ENCODE measurements around the gene TRPC4AP.
"Not testable (repeated sequence)": the region's sequence is repeated elsewhere in the genome, so short reads cannot be mapped to it uniquely, and the experiment has no call there.

TRPC4AP gene

GRCh38 chr20:35060168-35060567 is 32.4 kb downstream of the TRPC4AP start:
- DNase-seq (ENCODE audit: low read depth in 2 of 3, low spot score in 2 of 3): no peak

GRCh38 chr20:35059612-35060011 is 33.0 kb downstream of the TRPC4AP start:
- DNase-seq (ENCODE audit: low read depth in 2 of 3, low spot score in 2 of 3): no peak

- DNase-seq (ENCODE audit: low read depth in 2 of 3, low spot score in 2 of 3): no peak
Observed at GRCh38 chr20:35059110-35059509, 33.5 kb downstream of the TRPC4AP start.

- DNase-seq (ENCODE audit: low read depth in 2 of 3, low spot score in 2 of 3): no peak
Observed at GRCh38 chr20:35055445-35056276, 36.9 kb downstream of the TRPC4AP start.

- DNase-seq (ENCODE audit: low read depth in 2 of 3, low spot score in 2 of 3): no peak
Observed at GRCh38 chr20:35054814-35055213, 37.8 kb downstream of the TRPC4AP start.

- DNase-seq (ENCODE audit: low read depth in 2 of 3, low spot score in 2 of 3): not testable (repeated sequence)
Observed at GRCh38 chr20:35052616-35053015, 40.0 kb downstream of the TRPC4AP start.

GRCh38 chr20:35049776-35050352 is 42.7 kb downstream of the TRPC4AP start:
- no peak for DNase-seq (ENCODE audit: low read depth in 2 of 3, low spot score in 2 of 3)

- DNase-seq (ENCODE audit: low read depth in 2 of 3, low spot score in 2 of 3): no peak
Observed at GRCh38 chr20:35048739-35049138, 43.9 kb downstream of the TRPC4AP start.

- no peak for DNase-seq (ENCODE audit: low read depth in 2 of 3, low spot score in 2 of 3)
Observed at GRCh38 chr20:35042268-35042667, 50.3 kb downstream of the TRPC4AP start.

- DNase-seq (ENCODE audit: low read depth in 2 of 3, low spot score in 2 of 3): no peak
Observed at GRCh38 chr20:35040646-35041045, 52.0 kb downstream of the TRPC4AP start.

- DNase-seq (ENCODE audit: low read depth in 2 of 3, low spot score in 2 of 3): no peak
Observed at GRCh38 chr20:35039846-35040489, 52.6 kb downstream of the TRPC4AP start.

GRCh38 chr20:35039146-35039545 is 53.5 kb downstream of the TRPC4AP start:
- DNase-seq (ENCODE audit: low read depth in 2 of 3, low spot score in 2 of 3): no peak

- DNase-seq (ENCODE audit: low read depth in 2 of 3, low spot score in 2 of 3): no peak
Observed at GRCh38 chr20:35034145-35034544, 58.5 kb downstream of the TRPC4AP start.

- DNase-seq (ENCODE audit: low read depth in 2 of 3, low spot score in 2 of 3): no peak
Observed at GRCh38 chr20:35030136-35030535, 62.5 kb downstream of the TRPC4AP start.

GRCh38 chr20:35027301-35027700 is 65.3 kb downstream of the TRPC4AP start:
- no peak for DNase-seq (ENCODE audit: low read depth in 2 of 3, low spot score in 2 of 3)

- no peak for DNase-seq (ENCODE audit: low read depth in 2 of 3, low spot score in 2 of 3)
Observed at GRCh38 chr20:35025116-35025515, 67.5 kb downstream of the TRPC4AP start.

GRCh38 chr20:35023624-35024023 is 69.0 kb downstream of the TRPC4AP start:
- no peak for DNase-seq (ENCODE audit: low read depth in 2 of 3, low spot score in 2 of 3)

GRCh38 chr20:35021831-35022230 is 70.8 kb downstream of the TRPC4AP start:
- no peak for DNase-seq (ENCODE audit: low read depth in 2 of 3, low spot score in 2 of 3)

- no peak for DNase-seq (ENCODE audit: low read depth in 2 of 3, low spot score in 2 of 3)
Observed at GRCh38 chr20:35021063-35021462, 71.5 kb downstream of the TRPC4AP start.

GRCh38 chr20:35020108-35020928 is 72.3 kb downstream of the TRPC4AP start:
- no peak for DNase-seq (ENCODE audit: low read depth in 2 of 3, low spot score in 2 of 3)

GRCh38 chr20:35018590-35019371 is 73.8 kb downstream of the TRPC4AP start:
- no peak for DNase-seq (ENCODE audit: low read depth in 2 of 3, low spot score in 2 of 3)

All from activated CD8-positive, alpha-beta memory T cell treated with anti-CD3 and anti-CD28 coated beads for 48 hours (primary cell).